GM12892 (cell line): ENCODE measurements around the gene C6orf120.

ENCODE experiments used
- POLR2AphosphoS5 ChIP-seq: IDR thresholded peaks from 2 replicates; pipeline ENCODE4 v1.6.1; 2011; ENCODE audit warnings: low read depth, low read length, control low read depth
- TAF1 ChIP-seq: IDR thresholded peaks from 2 replicates; pipeline ENCODE4 v1.6.1; 2011; ENCODE audit warnings: low read depth, mild to moderate bottlenecking, control low read depth, low read length, borderline replicate concordance

GRCh38 chr6:169752074-169752623, 50.2 kb downstream of the C6orf120 start:
- no peak for TF ChIP-seq POLR2AphosphoS5
- no peak for TF ChIP-seq TAF1
